NCI-H2081 treated with DMSO at 0.1 percent for 48 hours (cell line): ENCODE measurements around the gene PPIC.

Experiments used
- DNase-seq: peaks from one replicate; lab custom pipeline; 2025; lab: John Stamatoyannopoulos, UW

Gene PPIC

DNA sequence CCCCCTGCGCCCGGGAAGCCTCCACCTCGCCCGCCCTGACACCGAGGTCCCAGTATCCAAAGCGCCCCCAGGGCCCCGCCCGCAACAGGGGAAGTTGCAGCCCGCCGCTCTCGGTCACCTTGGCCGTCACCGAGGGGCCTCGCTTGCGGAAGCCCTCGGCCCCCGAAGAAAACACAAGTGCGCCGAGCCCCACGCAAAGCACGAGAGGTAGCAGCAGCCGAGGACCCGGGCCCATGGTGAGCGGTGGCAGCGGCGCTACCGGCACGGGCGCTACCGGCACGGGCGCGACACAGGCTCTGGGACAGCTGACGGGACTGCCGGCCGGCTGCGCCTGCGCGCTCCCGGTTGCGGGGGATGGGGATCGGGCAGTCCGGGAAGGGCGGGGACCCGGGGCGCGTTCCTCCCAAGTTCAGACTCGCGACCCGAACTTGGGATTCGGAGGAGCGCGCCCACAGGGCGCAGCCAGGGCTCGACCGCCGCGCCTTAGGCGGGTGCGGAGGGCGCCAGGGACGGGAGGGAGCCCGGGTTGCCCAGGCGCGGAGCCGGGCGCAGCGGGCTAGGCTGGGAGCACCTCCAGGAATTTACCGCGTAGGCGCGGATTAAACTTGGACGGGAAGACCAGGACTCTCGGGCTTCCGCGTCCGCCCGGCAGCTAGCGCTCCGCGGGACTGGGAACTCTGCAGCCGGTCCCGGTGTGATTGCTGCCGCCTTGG, at the start of gene PPIC:
Gene PPIC (minus strand): TSS at position 335 of the 713 bp plus-strand sequence. CDS start 100 bp downstream, at position 235.
- no peak for DNase-seq

DNA sequence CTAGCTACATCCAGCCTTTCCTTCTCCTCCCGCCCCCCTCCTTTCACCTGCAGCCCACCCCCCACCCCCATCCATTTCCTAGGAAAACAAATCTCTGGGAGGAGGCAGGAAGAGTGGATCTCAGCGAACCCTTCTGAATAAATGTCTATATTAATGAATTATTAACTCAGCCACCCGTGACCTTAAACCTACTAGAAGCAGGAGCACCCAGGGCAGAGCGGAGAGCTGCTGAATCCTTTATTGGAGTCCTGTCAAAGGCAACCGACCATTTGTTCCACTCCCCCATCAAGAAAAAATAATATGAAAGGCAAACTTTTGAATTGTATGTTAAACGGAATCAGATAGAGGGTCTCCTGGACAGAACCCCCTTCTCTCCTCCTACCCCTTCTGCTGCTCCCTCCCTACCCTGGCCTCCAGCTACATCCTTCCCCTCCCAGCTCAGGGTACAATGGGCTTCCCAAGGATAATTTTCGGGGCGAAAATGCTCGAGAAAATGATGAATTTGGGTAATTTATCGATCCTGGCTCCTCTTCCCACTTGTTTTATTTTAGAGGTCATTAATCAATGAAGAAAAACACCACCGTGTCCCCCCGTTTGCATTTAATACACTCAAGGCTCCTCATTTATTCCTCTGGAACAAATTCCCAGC, 49.2 kb upstream of the PPIC start:
- DNase-seq = no peak

DNA sequence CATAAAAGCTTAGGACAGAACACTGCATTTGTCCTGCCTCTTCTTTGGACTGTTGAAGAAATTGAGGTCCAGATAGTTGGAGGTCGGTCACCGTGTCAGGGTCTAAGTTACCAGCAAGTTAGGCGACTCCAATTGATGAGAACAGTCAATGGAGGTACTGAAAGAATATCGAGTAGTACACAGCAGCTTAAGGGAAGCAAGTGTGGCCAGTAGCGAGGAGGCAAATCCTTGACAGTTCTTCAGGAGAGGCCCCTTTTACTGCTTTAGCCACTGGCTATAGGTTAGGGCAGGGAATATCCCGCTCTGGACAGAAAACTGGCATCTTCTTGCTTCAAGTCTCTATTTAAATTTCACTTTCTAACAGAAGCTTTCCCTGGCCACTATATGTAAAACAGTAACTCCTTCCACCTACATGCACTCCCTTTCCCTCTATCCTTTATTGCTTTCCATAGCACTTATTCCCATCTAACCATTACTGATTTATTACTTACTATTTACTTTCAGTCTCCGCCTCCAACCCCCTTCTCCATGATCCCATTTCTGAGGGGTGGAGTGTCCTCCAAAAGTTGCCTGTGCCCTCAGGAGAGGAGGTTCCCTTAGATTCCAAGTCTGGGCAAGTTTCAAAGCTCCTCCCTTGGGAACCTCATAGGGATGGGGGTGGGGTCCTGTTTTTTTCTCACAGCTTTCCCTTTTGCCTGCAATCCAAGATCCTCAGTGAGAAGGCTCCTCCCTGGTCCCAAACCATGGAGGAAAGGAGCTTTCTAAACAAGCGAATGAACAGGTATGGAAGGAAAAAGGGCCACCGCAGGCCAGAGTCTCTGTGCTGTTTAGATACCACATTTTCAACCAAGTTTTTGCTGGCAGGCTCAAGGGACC, 48.4 kb upstream of the PPIC start:
- DNase-seq = no peak

DNA sequence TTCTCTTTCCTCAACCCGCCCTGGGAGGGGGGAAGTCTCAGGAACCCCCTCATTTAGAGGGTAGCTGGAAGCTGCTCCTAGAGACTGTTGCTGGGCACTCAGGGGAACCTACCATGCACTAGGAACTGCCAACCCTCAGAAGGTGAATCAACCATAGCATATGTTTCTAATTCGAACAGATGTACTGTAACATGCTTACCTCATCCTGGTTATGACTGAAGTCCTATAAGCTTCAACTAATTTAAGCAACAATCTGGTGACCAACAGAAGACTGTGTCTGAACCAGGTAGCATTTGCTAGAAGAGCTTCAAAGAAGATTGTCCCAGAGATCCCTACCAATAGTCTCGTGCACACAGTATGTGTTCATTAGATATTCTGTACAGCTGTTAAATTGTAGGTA, 46.8 kb upstream of the PPIC start:
- no peak for DNase-seq

DNA sequence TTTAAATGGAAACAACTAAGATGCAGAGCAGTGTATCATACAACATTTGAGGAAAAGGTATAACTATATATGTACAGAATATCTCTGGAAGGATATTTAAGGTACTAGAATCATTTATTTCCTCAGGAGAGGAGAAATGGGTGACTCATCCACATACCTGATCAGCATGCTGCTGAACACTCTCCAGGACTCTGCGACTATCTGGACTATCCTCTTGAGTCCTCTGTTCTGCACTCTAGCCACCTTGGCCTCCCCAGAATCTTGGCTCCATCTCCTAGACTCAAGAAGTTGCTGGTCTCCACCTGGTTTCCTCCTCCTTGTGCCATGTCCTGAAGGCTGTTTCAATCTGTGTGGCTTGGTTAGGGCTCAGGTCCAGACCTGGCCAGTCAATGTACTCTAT, 43.7 kb upstream of the PPIC start:
- no peak for DNase-seq

DNA sequence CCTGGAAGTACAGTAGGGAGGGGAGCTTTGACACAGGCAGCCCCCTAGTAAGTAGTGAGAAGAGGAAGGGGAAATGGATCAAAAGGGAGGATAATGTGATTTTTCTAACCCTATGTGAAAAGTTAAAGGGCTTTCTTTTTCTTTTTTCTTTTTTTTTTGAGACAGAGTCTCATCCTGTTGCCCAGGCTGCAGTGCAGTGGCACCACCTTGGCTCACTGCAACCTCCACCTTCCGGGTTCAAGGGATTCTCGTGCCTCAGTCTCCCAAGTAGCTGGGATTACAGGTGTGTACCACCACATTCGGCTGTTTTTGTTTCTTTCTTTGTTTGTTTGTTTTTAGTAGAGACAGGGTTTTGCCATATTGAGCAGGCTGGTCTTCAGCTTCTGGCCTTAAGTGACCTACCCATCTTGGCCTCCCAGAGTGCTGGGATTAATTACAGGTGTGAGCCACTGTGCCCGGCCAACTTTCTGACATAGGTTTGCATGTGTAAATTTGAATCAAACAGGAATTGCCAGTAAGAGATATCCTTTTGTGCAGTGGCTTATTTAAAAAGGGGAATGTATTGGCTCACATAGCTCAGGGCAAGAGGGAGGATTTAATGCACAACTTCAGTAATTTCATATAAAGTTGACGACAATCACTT, 39.1 kb upstream of the PPIC start:
- no peak for DNase-seq

DNA sequence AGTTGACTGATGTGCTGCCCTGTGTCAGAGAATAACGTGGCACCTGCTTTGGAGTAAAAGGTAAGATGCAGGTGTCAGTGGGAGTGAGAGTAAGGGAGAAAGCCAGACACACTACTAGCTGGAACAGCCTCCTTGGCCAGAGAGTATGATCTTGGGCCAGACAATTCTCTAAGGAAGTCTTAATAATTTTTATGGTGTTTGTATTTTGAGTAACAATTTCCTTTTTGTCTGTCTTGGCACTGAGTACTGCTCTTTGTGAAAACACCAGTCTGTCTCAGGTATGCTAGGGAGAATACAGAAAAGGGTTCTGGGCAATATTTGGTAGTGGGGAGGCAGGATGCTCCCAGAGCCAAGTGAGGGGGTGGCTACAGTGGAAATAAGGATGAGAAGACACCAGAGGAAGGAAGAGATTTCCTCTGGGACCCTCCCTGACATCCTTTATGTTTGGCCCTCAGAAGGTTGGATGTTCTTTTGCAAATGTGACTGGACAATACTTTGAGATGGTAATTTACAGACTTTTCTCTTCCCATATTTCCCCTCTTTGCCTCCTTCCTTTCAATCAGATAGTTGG, 31.9 kb upstream of the PPIC start:
- DNase-seq = no peak

DNA sequence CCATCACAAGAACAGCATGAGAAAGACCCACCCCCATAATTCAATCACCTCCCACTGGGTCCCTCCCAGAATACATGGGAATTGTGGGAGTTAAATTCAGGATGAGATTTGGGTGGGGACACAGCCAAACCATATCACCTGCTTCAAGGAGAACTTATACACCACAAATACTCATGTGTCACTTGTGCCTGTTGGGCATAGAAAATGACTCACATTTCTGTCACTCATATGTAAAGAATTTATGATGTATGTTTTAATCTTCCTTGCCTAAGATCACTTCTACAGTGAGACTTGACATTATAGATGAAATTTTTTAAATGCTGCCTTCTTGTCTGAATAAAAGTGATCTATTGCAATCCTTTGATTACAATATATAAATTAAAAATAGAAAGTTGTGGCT, 29.5 kb upstream of the PPIC start:
- no peak for DNase-seq

DNA sequence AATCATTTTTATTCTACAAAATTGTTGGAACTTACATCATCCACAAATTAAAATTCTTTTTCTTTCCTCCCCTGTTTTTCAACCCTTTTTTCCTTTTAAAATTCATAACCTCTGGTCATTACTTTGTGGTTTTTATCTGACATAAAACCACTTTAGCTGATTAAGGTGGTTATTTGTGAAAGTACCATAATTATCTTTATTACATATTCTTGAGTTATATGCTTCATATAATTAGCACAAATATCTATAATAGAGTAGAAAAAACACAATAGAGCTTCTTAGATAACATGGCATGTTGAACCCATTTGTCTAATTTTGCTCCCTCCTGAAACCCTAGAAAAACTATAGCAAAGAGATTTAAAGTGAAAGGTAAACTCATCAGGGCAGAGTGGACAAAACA, 22.9 kb upstream of the PPIC start:
- DNase-seq = no peak

DNA sequence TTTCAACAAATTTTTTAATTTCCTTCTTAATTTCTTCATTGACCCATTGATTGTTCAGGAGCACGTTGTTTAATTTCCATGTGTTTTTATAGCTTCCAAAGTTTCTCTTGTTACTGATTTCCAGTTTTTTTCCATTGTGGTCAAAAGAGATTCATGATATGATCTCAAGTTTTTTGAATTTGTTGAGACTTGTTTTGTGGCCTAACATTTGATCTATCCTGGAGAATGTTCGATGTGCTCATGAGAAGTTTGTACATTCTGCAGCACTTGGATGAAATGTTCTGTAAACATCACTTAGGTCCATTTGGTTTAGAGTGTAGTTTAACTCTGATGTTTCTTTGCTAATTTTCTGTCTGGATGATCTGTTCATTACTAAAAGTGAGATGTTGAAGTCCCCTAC, 14.7 kb upstream of the PPIC start:
- DNase-seq = no peak

DNA sequence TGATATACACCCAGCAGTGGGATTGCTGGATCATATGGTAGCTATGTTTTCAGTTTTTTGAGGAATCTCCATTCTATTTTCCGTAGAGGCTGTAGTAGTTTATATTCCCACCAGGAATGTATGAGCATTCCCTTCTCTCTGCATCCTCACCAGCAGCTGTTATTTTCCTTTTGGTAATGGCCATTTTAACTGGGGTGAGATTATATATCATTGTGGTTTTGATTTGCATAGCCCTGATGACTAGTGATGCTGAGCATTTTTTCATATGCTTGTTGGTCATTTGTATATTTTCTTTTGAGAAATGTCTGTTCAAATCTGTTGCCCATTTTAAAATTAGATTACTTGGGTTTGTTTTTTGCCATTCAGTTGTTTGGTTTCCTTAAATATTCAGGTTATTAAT, 11.2 kb upstream of the PPIC start:
- DNase-seq = no peak

DNA sequence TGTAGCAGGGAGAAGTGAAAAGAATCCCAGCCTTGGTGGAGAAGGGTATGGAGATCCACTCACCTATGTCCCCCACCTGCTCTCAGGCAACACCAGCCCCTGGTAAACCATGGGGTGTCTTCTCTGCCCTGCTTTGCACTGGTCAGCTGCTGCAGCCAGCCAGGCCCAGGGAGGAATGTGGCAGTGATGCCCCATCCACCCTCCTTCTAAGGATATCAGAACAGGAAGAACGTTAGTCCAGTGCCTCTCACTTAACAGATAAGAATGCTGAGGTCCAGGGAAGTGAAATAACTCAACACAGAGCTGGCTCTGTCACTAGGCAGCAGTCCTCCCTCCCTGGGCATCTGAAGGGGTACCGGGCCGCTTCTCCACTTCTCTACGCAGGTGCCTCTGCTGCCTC, 9.7 kb upstream of the PPIC start:
- no peak for DNase-seq

DNA sequence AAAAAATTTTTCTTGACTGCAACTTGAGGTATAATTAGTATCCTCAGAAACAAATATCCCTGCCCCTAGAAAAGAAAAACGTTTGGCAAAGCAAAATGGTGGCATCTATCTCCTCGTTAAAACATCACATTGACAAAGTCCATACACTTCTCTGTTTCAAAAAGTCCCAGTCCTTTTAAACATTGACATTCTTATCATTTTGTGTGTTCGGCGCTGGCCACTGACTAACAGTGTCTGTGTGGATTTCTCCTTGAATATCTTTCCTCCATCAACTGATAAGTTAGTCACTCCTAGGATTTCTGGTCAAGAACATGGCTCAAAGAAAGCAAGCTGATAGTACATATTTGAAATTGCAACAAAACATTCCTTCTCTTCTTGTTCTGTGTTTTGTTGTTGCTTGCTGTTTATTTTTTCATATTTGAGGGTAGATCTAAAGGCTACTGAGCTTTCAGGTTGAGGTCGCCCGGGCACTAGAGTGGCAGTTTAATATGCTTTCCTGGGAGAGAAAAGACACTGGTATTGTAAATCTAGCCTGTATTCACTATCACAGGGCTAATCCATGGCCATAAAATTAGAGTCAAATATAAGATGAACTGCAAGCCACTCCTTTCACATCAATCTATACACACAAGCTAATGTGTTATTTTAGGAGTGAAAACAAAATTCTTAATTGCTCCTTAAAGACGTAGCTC, 8.5 kb upstream of the PPIC start:
- no peak for DNase-seq

DNA sequence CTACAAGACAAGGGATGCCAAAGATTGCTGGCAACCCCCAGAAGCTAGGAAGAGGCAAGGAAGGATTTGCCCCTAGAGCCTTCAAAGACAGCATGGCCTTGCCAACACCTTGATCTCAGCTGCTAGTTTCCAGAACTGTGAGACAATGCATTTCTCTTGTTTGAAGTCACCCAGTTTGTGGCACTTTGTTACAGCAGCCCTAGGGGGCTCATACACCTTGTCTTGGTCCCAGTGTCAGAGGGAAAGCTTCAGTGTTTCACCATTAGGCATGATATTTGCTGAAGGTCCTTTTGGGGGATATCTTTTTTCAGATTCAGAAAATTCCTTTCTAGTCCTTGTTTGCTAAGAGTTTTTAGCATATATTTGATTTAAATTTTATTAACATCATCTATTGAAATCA, 3.1 kb upstream of the PPIC start:
- DNase-seq = no peak

DNA sequence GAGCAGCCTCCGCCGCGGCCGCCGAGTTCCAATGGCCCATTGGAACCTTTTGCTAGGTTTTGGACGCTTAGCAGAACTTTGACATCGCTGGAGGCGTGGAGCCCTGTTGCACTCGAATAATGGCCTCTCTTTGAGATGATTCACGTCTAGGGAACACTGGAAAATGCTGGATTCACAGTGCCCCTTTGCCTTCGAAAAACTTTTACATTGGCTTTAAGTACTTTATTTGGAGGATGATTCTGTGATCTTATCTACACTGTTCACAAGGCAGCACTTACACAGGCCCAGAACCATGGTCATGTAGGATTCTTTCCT, 536 bp upstream of the PPIC start:
- DNase-seq = no peak

DNA sequence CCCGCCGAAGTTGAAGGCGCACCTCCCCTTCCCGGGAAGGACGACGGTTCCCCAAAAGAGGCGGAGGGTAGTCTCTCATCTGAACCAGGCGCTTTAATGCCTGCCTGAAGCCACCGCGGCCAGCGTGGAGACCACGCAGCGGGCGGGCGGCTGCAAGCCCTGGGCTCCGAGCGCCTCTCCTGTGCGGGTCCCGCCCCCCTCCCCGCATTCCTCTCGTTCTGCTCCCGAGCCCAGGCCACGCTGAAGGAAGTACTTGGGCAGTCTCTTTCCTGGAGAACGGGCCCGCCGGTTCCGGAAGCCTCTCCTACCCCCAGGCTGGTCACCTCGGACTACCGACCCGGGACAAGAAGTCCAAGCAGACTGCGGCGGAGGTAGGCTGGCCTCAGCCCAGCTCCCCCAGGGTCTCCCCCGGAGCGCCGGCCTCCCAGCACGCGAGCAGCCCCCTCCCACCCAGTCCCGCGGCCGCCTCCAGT, 571 bp downstream of the PPIC start:
- no peak for DNase-seq

DNA sequence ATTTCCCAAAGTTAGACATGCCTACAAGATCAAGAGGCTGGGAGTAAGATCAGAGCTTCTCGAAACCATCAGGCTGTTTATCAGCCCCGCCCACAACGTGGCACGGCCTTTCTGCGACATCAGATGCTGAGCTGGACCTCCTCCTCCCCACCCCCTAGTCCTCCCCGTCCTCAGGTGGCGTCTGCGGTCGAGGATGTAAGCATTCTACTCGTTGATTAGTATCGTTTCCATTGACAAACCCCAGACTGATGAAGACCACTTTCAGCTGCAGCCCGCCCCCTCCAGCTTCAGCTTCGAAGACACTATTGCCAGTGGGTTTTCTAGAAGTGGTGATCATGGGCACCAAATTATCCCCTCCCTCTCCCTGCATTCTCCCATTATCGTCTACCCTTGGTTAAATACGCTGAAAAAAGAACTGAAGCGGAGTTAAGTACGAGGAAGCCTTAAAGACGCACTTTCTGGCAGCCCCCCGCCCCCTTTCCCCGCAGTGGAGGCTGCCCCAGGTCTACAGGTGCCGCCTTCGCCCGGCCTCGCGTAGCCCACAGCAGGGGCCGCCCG, 1.1 kb downstream of the PPIC start:
- no peak for DNase-seq

DNA sequence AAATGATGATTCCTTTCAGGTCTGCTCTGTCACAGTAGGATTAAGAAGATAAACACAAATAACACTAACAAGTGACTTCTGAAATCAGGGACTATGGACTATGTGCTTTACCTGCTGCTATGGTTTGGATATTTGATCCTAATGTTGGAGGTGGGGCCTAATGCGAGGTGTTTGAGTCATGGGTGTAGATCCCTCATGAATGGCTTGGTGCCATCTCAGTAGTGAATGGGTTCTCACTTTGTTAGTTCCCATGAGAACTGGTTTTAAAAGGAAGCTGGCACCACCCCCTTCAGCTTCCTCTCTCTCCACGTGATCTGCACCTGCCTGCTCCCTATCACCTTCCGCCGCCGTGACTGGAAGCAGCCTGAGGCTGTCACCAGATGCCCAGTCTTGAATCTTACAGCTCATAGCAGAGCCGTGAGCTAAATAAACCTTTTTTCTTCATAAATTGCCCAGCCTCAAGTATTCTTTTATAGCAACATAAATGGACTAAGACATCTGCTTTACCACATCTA, 3.3 kb downstream of the PPIC start:
- DNase-seq = no peak

DNA sequence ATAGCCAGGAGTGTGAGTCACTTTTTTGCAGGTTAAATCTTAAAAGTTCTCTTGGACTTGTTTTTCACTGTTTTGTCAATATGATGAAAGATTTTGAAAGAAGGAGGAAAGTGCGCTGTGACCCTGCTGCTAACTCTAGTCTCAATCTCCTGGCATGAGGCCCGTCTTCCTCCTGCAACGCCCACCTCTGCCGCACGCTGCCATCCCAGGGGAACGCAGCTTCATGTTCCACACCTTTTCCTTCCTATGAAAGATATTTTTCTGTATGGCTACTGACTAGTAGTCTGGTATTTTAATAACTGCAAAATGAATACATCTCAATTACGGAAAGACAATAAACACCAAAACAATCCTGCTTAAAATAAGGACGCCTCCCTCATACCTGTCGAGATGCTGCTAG, 8.3 kb downstream of the PPIC start:
- no peak for DNase-seq

DNA sequence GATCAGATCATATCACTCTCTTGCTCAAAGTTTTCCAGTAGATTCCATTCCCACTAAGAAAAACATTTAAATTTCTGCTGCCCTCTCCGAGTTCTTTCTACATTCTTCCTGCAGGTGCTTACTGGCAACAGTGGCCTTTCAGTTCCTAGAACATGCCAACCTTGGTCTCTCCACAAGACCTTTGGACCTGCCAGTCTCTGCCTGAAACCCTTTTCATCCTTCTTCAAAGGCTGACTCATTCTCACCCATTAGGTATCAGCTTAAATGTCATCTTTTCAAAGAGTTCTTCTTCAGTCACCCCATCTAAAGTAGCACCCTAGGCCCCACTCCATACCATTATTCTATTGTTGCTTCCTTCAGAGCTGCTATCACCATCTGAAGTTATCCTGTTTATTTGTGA, 21.8 kb downstream of the PPIC start:
- no peak for DNase-seq

DNA sequence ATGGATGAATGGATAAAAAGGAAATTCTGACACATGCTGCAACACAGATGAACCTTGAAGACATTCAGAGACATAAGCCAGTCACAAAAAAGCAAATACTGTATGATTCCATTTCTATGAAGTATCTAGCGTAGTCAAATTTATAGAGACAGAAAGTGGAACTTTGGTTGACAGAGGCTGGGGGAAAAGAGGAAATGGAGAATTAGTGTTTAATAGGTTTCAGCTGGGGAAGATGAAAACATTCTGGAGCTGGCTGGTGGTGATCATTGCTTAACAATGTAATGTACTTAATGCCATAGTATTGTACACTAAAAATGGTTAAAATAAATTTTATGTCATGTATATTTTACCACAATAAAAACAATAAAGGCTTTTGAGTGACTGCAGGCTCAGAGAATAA, 24.2 kb downstream of the PPIC start:
- no peak for DNase-seq
